GM21737 (cell line): Measurements from ENCODE around the gene POC1B.

Source experiments
- ATAC-seq: cut with Tn5 transposase; IDR thresholded peaks from one replicate; pipeline ENCODE4 v1.9.1; 2021; ENCODE audit warnings: mild to moderate bottlenecking, moderate library complexity; ENCODE audit not compliant: unreplicated experiment

Gene POC1B

GRCh38 chr12:89424389-89424788 is 101.5 kb downstream of the POC1B start:
- ATAC-seq: no peak

- ATAC-seq: no peak
Observed at GRCh38 chr12:89421092-89421835, 104.6 kb downstream of the POC1B start.

GRCh38 chr12:89418228-89418910 is 107.5 kb downstream of the POC1B start:
- no peak for ATAC-seq

DNA sequence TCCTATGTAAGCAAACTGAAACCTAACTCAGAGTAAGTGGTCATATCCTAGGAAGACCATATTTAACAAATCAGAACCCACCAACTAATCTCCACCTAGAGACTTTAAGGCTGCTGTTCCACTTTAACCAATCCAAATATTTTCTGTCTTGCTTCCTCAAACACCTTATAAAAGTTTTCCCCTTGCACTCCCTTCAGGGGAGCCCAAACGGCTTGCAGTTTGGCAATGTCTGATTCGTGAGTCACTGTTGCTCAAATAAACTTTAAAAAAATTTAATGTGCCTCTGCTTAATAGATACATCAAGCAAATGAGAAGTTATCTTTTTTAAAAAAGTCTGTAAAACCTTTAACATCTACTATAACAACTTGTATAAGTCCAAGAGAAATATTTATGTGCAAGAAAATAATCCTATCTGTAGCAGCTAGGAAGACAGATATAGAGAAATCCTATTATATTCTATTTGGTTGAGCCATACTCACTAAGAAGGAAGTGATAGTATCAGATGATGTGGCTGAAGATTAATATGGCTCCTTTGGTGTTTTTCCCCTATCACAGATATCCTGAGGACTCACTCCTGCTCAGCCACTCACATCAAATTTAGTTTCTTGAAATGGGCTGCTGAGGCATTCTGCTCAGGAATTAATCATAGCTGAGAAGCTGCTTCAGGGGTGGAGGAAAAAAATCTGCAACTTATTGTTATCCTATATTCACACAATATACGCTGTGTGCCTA is 108.4 kb downstream of the POC1B start:
- no peak for ATAC-seq

DNA sequence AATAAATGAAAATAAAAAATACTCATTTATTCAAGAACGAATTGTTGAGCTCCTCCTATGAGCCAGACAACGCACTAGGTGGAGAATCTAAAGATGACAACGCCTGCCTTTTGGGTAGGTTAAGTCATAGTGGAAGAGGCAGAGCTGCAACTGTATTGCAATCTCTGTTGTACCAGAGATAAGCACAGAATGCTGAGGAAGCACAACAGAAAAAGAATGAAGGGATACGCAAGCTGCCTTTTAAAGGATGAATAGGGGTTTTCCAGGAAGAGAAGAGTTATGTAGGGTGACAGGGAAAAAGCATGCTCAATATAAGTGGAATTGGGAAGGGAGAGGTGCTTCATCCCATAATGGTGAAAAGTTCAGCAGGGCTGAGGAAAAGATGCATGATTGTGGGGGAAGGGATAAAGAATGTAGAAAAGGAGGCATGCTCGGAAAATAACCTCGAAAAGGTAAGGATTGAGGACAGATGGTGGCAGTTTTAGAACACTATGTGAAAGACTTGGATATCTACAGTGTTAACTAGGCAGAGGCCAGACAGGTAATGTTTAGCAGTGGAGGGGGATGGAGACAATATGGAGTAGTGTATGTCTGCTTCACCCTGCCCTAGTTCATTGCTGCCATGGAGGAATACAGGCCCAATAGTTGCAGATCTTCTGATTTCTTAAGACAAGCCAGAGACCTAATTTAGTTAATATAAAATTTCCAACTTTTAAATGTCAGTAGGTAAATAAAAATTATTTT is 109.6 kb downstream of the POC1B start:
- ATAC-seq: no peak

- ATAC-seq: no peak
Observed at GRCh38 chr12:89414851-89415250, 111.0 kb downstream of the POC1B start.

GRCh38 chr12:89414322-89414721 is 111.5 kb downstream of the POC1B start:
- ATAC-seq: no peak

DNA sequence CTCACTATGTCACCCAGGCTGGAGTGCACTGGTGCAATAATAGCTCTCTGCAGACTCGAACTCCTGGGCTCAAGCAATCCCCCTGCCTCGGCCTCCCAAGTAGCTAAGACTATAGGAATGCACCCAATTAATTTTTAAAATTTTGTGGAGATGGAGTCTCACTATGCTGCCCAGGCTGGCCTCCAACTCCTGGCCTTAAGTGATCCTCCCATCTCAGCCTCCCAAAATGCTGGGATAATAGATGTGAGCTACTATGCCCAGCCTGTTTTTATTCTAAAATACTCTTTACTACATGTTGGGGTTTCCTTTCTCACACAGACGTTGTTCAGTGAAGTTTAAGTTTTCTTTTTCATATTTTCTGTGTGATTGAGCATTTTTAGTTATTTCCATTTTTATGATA is 112.6 kb downstream of the POC1B start:
- ATAC-seq: no peak

GRCh38 chr12:89412665-89413064 is 113.2 kb downstream of the POC1B start:
- no peak for ATAC-seq

DNA sequence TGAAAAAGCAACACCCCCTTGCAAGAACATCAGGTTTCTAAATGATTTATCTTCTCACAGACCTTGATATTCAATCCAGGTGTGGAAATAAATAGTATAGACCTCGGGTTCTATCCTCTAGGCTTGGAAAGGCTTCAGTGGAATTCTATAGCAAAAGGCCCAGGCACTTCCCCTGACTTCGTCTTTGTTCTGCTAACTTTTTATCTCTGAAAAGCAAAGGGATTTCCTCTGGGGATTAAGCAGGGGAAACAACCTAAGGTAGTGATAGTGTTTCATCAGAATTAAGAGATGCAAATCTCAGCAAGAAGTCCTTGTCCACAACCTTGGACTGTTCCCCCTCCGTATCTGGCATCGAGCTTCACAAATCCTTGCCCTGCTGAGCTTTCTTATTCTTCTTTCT is 114.0 kb downstream of the POC1B start:
- ATAC-seq: no peak

DNA sequence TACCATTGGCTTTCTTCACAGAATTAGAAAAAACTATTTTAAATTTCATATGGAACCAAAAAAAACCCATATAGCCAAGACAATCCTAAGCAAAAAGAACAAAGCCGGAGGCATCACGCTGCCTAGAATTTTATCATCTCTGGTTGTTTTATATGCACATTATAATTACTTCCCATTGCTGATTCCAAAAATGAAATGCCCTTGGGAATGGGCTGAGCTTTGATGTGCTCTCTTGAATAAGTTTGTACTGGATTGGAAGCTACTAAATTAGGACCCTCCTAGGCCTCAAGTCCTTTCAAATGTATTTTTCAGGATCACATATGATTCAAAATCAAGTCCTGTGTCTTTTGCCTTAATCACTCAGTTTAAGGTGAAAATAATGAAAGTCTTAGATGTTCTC is 114.6 kb downstream of the POC1B start:
- no peak for ATAC-seq

DNA sequence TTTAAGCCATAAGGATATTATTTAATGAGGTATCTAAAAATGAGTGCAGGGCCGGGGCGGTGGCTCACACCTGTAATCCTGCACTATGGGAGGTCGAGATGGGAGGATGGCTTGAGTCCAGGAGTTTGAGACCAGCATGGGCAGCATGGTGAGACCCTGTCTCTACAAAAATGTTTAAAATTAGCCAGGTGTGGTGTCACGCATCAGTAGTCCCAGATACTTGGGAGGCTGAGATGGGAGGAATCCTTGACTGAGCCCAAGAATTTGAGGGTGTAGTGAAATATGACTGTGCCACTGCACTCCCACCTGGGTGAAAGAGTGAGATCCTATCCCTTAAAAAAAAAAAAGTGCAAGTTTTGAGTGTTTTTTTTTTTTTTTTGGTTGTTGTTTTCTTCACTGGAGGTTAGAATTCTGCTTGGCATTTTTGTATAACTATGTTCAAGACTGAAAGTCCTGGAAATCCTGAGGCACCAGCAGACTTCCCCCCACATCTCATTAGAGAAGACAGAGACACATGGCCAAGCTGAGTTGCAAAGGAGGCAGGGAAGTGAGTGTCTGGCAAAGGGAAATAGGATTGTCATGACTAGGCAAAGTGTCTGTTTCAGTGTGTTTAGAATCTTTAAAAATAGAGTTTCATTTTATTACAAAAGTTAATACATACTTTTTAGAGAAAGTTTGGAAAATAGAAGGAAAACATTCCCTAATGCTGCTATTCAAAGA is 120.1 kb downstream of the POC1B start:
- ATAC-seq: no peak

DNA sequence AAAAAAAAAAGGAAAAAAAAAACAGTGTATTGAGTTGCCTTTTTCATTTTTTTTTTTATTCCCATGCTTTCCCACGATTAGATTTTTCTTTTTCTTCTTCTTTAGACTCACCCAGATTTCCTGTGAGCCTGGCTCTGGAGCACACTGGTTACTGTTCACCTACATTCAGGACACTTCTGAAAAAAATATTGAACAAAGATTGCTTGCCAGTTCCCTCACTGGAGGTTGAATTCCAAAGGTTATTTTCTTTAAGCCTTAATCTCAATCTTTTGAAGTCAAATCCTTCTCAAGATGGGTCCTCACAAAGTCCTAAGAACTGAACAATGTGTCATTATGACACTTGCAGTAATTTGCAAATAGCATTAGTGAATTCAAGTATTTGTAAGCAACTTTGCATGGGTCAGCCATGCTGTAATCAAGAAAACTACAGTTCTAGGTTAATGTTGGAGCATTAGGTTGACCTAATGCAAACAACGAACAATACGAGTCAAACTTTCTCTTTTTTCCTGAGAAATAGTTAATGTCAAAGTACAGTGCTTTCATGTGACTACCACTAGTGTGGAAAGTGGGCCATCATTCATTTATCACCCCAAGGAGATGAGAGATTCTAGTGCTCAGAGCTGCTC is 124.3 kb downstream of the POC1B start:
- ATAC-seq: no peak

DNA sequence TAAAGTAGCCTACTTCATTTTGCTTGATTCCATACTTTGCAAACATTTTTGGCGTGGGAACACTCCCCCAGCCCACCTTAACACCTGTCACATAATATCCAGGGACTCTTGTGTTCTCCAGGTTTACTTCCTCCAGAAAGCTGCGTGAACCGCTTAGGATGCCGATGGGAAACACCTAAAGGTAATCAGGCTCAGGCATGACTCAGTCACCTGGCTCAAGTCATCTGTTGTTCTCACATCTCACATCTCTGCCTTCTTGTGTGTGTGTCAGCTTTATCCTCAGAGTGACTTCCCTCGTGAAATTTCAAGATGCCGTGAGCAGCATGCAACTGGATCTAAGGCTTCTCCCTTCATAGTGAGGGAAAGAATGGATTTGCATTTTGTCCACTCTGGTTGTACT is 125.4 kb downstream of the POC1B start:
- no peak for ATAC-seq

DNA sequence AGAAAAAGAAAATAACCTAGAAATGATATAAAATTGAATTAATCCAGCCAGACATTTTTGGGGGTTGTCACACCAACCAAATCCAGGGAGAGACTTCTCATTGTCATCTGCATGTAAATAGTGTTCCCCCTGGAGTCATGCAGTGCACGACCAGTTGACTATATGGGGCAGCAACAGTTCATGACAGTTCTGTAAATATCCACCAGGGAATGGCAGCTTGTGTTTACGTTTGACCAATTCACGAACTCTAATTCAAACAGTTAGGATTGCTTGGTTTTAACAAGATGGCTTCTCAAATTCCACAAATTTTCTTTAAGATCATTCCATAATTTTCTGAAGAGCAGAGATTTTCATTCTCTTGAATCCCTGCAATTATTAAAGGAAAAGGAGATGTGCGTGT is 130.1 kb downstream of the POC1B start:
- ATAC-seq: no peak

- no peak for ATAC-seq
Observed at GRCh38 chr12:89393551-89394121, 132.2 kb downstream of the POC1B start.

- no peak for ATAC-seq
Observed at GRCh38 chr12:89392391-89392790, 133.5 kb downstream of the POC1B start.

DNA sequence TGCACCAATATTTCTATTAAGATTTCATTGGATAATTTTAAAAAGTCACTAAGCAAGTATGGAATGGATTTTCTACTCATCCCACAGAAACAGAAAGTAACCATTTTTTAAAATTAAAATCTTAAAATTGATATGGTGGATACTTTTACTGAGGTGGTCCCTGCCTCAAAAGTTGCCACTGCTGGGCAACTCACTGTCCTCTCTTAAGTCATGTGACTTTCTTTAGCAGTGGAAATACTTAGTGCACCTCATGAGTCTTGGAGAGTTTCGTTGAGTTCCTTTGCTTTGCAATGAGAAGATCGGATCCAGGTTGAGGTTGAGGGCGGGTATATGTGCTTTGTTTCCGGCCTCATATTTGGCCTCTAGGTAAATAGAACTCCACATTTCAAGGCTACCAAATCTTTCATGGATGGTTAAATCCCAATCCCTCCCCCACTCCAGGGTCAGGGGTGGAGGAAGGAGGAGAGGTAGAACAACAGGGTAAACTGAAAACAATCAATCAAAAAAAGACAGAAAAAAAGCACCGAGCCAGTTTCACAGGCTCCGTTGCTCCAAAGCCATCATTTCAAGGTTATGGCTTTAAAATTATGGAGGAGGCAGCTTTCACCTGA is 134.0 kb downstream of the POC1B start:
- no peak for ATAC-seq
